ENCODE results near the gene RSBN1. TPM values are rescaled to one million over a fixed set of nuclear protein-coding genes. Genes with fewer than 3 reads are reported as not detected.
"Not testable (repeated sequence)": the region's sequence is repeated elsewhere in the genome, so short reads cannot be mapped to it uniquely, and the experiment has no call there.

The RSBN1 gene
- total RNA-seq, 1 experiment from 2014 or later, result 16.6 TPM

GRCh38 chr1:113854234-113854633 lies 42.0 kb upstream of the RSBN1 start:
- CTCF ChIA-PET, result no interaction called here
- Histone ChIP-seq H3K27me3 (ENCODE audit: insufficient read depth, low read length) (no peaks in the 10 kb centered on the region), H3K36me3 (ENCODE audit: control insufficient read depth in 1 of 2, insufficient read depth in 2 of 2, low read length in 2 of 2) (no peaks in the 10 kb centered on the region), H3K9ac (ENCODE audit: low read length) (no peak overlapping the region), H2AFZ (ENCODE audit: low read depth, low read length, poor library complexity, severe bottlenecking) (no peak overlapping the region), H3K4me3 (replicated peaks in 1 of 2; ENCODE audit: low read depth in 1 of 2, low read length in 2 of 2) (no peak overlapping the region), H3K4me1 (ENCODE audit: control insufficient read depth in 1 of 2, insufficient read depth in 2 of 2, low read length in 2 of 2) (no peaks in the 10 kb centered on the region), H3K79me2 (ENCODE audit: insufficient read depth, low read length) (no peaks in the 10 kb centered on the region), H3K9me3 (ENCODE audit: control insufficient read depth in 1 of 2, insufficient read depth in 1 of 2, low read depth in 1 of 2, low read length in 2 of 2) (no peaks in the 10 kb centered on the region), H3K4me2 (ENCODE audit: low read length) (no peak overlapping the region), H4K20me1 (ENCODE audit: insufficient read depth) (no peaks in the 10 kb centered on the region), H3K27ac (ENCODE audit: low read depth, low read length) (no peak overlapping the region), H3K9me2 (ENCODE audit: insufficient read depth) (no peaks in the 10 kb centered on the region)
- TF ChIP-seq, protein P1, sequence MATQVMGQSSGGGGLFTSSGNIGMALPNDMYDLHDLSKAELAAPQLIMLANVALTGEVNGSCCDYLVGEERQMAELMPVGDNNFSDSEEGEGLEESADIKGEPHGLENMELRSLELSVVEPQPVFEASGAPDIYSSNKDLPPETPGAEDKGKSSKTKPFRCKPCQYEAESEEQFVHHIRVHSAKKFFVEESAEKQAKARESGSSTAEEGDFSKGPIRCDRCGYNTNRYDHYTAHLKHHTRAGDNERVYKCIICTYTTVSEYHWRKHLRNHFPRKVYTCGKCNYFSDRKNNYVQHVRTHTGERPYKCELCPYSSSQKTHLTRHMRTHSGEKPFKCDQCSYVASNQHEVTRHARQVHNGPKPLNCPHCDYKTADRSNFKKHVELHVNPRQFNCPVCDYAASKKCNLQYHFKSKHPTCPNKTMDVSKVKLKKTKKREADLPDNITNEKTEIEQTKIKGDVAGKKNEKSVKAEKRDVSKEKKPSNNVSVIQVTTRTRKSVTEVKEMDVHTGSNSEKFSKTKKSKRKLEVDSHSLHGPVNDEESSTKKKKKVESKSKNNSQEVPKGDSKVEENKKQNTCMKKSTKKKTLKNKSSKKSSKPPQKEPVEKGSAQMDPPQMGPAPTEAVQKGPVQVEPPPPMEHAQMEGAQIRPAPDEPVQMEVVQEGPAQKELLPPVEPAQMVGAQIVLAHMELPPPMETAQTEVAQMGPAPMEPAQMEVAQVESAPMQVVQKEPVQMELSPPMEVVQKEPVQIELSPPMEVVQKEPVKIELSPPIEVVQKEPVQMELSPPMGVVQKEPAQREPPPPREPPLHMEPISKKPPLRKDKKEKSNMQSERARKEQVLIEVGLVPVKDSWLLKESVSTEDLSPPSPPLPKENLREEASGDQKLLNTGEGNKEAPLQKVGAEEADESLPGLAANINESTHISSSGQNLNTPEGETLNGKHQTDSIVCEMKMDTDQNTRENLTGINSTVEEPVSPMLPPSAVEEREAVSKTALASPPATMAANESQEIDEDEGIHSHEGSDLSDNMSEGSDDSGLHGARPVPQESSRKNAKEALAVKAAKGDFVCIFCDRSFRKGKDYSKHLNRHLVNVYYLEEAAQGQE (IDR thresholded peaks at IDR 0.05; ENCODE audit: low read depth), result no peak
- TF ChIP-seq EZH2phosphoT487 (IDR thresholded peaks at IDR 0.05; ENCODE audit: borderline replicate concordance), result no peak
- POLR2A ChIA-PET, result no interaction called here
- intact Hi-C loops (cut with micrococcal nuclease), result no loop called here
- ATAC-seq (no peak), DNase-seq (ENCODE audit: low read depth, low spot score) (no peak)
- RAD21 ChIA-PET (ENCODE audit: low non-redundant PET in 1 of 2, low total read pairs in 2 of 2, uncharacterized antibody in 2 of 2, unreplicated experiment in 2 of 2), result no interaction called here
- BruUV-seq (replicated peaks), result no TSS peak

DNA sequence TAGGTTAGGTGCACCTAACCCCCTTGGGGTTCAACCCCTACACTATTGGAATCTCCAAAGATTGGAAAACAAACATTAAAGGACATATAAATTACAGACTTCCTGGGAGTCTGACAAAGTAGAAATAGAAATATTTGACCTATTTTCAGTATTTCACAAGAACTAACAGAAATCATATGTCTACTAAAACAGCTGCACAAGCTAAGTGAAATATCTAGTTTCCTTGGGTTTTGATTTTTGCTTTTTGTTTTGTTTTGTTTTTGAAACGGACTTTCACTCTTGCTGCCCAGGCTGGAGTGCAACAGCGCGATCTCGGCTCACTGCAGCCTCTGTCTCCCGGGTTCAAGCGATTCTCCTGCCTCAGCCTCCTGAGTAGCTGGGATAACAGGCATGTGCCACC lies 40.4 kb upstream of the RSBN1 start:
- ATAC-seq; H3K9ac ChIP-seq (ENCODE audit: low read length); H3K27me3 ChIP-seq (ENCODE audit: insufficient read depth, low read length); POLR2A ChIA-PET; intact Hi-C loops (cut with micrococcal nuclease); H3K27ac ChIP-seq (ENCODE audit: low read depth, low read length); H3K4me2 ChIP-seq (ENCODE audit: low read length); H3K4me1 ChIP-seq (ENCODE audit: control insufficient read depth in 1 of 2, insufficient read depth in 2 of 2, low read length in 2 of 2); RAD21 ChIA-PET (ENCODE audit: low non-redundant PET in 1 of 2, low total read pairs in 2 of 2, uncharacterized antibody in 2 of 2, unreplicated experiment in 2 of 2); CTCF ChIA-PET; H3K9me2 ChIP-seq (ENCODE audit: insufficient read depth); H4K20me1 ChIP-seq (ENCODE audit: insufficient read depth); BruUV-seq (replicated peaks); H3K36me3 ChIP-seq (ENCODE audit: control insufficient read depth in 1 of 2, insufficient read depth in 2 of 2, low read length in 2 of 2); H3K9me3 ChIP-seq (ENCODE audit: control insufficient read depth in 1 of 2, insufficient read depth in 1 of 2, low read depth in 1 of 2, low read length in 2 of 2); H3K79me2 ChIP-seq (ENCODE audit: insufficient read depth, low read length); DNase-seq (ENCODE audit: low read depth, low spot score); H3K4me3 ChIP-seq (replicated peaks in 1 of 2; ENCODE audit: low read depth in 1 of 2, low read length in 2 of 2); H2AFZ ChIP-seq (ENCODE audit: low read depth, low read length, poor library complexity, severe bottlenecking): not testable (repeated sequence)
